ENCODE data around the gene NPRL2. TPM values are rescaled to one million over a fixed set of nuclear protein-coding genes. Genes with fewer than 3 reads are reported as not detected.

Gene NPRL2
- total RNA-seq (2022; extraction: Qiagen RNA extraction; ENCODE audit: low read depth): 9.3 to 14.5 TPM (median 13.8 TPM) in 5 replicates

DNA sequence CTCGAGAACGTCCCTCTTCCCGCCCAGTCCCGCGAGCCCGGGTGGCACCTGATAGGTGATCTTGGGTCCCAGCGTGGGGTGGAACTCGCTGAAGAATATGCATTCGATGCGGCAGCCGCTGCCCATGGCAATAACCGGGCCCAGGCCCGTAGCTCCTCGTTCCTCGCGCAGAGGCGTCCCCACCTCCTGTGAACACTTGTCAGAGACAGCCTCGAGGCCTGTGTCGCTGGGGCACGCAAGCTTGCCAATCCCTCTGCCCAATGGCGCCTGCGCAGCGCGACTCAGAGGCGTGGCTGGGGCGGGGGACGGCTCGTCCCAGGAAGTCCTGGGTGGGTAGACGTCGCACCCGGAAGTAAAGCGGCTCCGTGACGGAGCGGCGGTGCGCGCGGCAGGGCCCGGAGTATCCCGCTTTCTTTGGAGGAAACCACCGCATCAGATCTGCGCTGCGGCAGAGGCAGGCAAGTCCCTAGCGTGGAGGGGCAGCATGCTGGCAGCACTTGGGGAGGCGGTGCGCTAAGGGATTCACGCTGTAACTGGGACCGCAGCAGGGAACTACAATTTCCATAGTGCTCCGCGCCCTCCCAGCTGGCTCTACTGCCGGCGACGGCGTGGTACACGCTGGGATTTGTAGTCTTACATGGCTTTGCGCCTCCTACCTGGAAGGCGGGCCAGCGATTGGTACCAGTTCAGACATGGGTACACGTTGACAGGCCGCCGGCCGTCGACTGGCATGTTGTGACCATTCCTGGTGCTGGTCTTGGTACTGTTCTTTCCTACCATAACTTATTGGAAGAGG is at the start of gene NPRL2, which contains the start of gene CYB561D2:
NPRL2 (minus strand) TSS at position 249 of the 796 bp plus-strand sequence; CDS start at position 126, 123 bp downstream.
CYB561D2 (plus strand) TSS at position 336 of the 796 bp plus-strand sequence. CDS start 572 bp downstream, outside the sequence.

DNA sequence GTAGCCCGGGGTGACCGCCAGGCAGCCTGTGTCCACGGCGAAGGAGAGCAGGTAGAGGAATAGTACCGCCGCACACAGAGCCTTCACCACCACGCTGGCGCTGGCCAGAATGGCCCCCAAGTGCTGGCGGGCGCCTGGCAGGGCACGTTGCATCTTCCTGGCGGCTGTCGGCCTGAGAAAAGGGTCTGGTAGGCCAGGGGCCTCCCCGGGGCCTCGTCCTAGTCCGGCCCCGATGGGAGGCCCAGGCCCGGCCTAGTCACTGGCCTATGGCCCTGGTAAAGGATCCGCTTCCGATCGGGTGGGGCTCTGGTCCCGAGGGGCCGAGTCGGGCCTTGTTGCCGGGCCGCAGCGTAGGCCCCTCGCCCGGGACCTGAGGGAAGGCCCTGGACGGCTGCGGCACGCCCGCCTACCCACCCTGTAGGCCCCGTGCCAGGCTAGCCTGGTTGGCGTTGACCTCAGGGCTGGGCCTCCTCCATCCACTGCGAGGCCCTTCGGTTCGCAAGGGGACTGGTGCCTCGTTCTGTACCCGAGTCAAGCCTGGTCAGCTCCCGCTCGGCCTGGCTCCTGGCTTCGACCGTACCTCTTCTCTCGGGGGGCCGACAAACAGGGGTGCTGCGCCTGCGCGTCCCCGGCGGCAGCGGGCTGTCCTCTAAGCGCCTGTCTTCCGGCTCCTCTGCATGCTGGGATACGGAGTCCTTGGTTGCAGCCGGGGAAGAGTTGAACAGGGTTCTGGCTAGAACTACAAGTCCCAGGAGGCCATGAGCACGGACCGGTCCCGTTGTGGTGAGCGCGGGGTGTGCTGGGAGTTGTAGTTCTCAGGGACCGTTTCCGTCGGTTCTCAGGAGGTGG is 8.6 kb upstream of the NPRL2 start, which contains the start of gene TMEM115:
TMEM115 (minus strand) TSS at position 611 of the 849 bp plus-strand sequence; CDS start at position 153, 458 bp downstream.

DNA sequence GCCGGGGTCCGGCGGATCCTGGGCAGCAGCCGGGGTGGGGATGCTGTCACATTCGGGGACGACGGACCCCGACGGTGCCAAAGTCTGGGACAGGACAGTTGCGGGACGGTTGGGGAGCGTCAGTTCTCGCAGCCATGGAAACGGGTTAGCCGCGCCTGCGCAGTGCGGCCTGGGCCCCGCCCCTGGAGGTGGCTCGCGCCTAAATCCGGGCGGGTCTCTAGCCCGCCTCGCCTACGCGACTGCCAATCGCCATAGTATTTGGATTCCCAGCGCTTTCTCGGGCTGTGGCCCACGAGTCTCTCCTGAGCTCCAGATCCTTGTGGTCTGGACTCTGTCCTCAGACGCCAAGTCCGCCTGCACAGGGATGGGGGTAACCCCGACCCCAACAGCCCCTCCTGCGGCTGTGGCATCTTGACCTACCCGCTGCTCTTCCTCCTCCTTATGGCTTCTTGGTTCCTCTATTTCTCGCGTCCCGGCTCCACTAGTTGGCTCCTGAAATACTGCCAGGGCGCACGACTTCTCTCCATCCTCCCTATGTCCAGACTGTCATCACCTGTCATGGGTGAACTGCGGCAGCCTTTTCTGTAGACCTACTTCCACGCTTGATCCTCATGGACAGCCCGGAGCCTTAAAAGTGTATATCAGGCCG is 4.9 kb downstream of the NPRL2 start, which contains the start of gene ZMYND10:
ZMYND10 (minus strand) TSS at position 147 of the 649 bp plus-strand sequence. CDS start 153 bp downstream, outside the sequence.

DNA sequence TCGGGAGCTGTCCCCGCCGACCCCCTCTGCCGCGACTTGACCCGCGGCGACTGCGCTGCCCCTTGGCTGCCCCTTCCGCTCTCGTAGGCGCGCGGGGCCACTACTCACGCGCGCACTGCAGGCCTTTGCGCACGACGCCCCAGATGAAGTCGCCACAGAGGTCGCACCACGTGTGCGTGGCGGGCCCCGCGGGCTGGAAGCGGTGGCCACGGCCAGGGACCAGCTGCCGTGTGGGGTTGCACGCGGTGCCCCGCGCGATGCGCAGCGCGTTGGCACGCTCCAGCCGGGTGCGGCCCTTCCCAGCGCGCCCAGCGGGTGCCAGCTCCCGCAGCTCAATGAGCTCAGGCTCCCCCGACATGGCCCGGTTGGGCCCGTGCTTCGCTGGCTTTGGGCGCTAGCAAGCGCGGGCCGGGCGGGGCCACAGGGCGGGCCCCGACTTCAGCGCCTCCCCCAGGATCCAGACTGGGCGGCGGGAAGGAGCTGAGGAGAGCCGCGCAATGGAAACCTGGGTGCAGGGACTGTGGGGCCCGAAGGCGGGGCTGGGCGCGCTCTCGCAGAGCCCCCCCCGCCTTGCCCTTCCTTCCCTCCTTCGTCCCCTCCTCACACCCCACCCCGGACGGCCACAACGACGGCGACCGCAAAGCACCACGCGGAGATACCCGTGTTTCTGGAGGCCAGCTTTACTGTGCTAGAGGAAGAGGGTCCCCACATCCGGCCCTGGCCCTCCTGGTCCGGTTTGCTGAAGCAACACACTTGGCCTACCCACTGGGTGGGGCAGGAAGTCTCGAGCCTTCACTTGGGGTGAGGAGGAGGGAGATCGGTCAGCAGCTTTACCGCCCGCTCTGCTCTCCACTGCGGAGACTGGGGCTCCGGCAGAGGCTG is 9.9 kb downstream of the NPRL2 start, which contains the start of gene RASSF1:
RASSF1 (minus strand) TSS at position 389 of the 882 bp plus-strand sequence; CDS start at position 358, 31 bp downstream.

GRCh38 chr3:50327943-50328691 is 22.5 kb downstream of the NPRL2 start, which contains the start of gene TUSC2:
TSS of gene TUSC2 (minus strand) at chr3:50328223. CDS start at chr3:50328099, 124 bp downstream.

GRCh38 chr3:50322386-50323091 is 28.0 kb downstream of the NPRL2 start, which contains the start of gene HYAL2:
TSS of gene HYAL2 (minus strand) at chr3:50322745. CDS start at chr3:50320489, 2,256 bp downstream.

DNA sequence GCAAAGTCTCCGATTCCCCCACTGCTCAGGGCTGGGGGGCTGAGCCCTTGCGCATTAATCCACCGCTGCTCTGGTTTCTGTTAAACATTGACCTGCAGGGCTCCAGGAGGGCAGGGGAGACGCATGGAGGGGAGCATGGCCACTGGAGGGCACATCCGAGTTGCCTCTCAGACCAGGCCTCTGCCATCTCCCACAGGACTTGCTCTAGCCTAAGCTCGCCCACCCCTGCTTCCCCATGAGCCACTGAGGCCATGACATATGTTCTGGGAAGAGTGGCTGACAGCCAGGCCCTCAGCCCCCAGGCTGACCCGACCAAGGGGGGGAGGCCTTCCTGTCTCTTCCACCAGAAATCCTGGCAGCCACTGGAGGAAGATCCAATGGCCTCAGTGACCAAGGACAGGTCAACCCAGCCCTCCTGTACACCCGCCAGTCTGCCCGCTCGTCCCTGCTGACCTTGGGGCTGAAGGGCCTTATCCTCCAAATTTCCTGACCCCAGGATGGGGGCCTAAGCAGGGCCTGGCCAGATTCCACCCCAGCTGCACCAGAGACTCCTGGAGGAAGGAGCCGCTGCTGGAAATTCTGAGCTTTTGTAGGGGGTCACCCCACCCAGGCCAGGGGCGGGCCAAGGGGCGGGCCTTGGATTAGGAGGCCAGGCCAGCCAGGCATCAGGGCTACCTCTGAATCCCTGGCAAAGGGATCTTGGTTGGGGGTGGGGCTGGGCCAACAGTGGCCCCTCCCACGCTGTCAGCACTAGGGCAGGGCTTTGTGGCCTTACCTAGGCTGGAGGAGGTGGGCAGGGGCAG is 47.4 kb downstream of the NPRL2 start, which contains the start of gene HYAL1:
HYAL1 (minus strand) TSS at position 562 of the 803 bp plus-strand sequence. CDS start 618 bp downstream, outside the sequence.

DNA sequence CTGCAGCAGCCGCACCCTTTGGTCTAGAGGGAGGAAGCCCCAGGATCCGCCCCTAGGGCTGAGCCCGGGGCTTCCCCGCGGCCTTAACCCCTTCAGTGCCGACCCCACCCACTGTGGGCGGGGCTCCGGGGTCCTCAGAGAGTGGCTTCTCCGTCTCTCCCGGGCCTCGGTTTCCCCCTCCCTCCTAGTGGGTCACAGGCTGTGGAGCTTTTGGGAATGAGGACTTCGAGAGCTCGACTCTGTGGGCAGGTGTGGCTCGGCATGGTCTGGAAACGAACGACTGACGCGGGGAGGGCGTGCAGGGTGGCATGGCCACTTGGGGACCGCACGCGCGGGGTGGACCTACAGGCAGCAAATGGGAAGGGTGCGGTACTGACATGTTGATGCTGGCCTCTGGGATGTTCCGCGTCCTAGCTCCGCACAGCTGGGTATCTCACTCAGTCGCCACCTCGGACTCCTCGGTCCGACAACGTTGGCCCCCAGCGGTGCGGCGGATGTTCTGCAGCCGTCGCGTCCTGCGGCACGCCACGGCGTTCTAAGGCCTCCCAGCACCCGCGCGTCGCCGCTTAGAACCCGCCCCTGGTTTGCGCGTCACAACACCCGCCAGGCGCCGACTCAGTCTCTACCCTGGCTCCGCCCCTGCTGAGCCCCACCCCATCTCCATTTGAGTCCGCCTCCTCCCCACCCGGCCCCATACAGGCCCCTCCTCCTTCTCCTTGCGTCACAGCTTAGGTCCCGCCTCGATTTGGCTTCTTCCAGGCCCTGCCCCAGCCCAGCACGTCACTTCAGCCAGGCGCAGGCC is 51.5 kb downstream of the NPRL2 start, which contains the start of the genes HYAL3 and NAA80:
HYAL3 (minus strand) TSS at position 570 of the 802 bp plus-strand sequence. CDS start 3,803 bp downstream, outside the sequence.
NAA80 (minus strand) TSS at position 570 of the 802 bp plus-strand sequence. CDS start 1,942 bp downstream, outside the sequence.

Other genes starting within 250 kb of the NPRL2 start
- gene SEMA3F, start 195.5 kb downstream of the NPRL2 start, total RNA-seq (2022; extraction: Qiagen RNA extraction; ENCODE audit: low read depth): 8.6 to 16.4 TPM (median 14.0 TPM) in 5 replicates
- 0.07 TPM in 1 of 5 replicates, not detected in the others for gene GNAT1, start 159.2 kb downstream of the NPRL2 start, total RNA-seq (2022; extraction: Qiagen RNA extraction; ENCODE audit: low read depth)
- 0.20 TPM in 1 of 5 replicates, not detected in the others for gene SLC38A3, start 145.5 kb downstream of the NPRL2 start, total RNA-seq (2022; extraction: Qiagen RNA extraction; ENCODE audit: low read depth)
- 33.0 to 49.5 TPM (median 48.7 TPM) in 5 replicates for gene GNAI2, start 114.6 kb downstream of the NPRL2 start, total RNA-seq (2022; extraction: Qiagen RNA extraction; ENCODE audit: low read depth)
- gene SEMA3B, start 81.6 kb downstream of the NPRL2 start, total RNA-seq (2022; extraction: Qiagen RNA extraction; ENCODE audit: low read depth): 4.7 to 9.6 TPM (median 7.3 TPM) in 5 replicates
- 0.14 TPM in 1 of 5 replicates, not detected in the others for gene LSMEM2, start 71.7 kb downstream of the NPRL2 start, total RNA-seq (2022; extraction: Qiagen RNA extraction; ENCODE audit: low read depth)
- 53.1 to 98.4 TPM (median 95.9 TPM) in 5 replicates for gene IFRD2, start 58.3 kb downstream of the NPRL2 start, total RNA-seq (2022; extraction: Qiagen RNA extraction; ENCODE audit: low read depth)
- 5.7 to 11.3 TPM (median 8.8 TPM) in 5 replicates for gene HYAL3, start 51.4 kb downstream of the NPRL2 start, total RNA-seq (2022; extraction: Qiagen RNA extraction; ENCODE audit: low read depth)
- 4.6 to 8.6 TPM (median 6.1 TPM) in 5 replicates for gene NAA80, start 51.4 kb downstream of the NPRL2 start, total RNA-seq (2022; extraction: Qiagen RNA extraction; ENCODE audit: low read depth)
- 0.24 to 0.80 TPM (median 0.46 TPM) in 5 replicates for gene HYAL1, start 47.2 kb downstream of the NPRL2 start, total RNA-seq (2022; extraction: Qiagen RNA extraction; ENCODE audit: low read depth)
- 14.7 to 31.6 TPM (median 29.4 TPM) in 5 replicates for gene HYAL2, start 28.0 kb downstream of the NPRL2 start, total RNA-seq (2022; extraction: Qiagen RNA extraction; ENCODE audit: low read depth)
- gene TUSC2, start 22.6 kb downstream of the NPRL2 start, total RNA-seq (2022; extraction: Qiagen RNA extraction; ENCODE audit: low read depth): 21.2 to 43.0 TPM (median 36.2 TPM) in 5 replicates
- gene RASSF1, start 9.9 kb downstream of the NPRL2 start, total RNA-seq (2022; extraction: Qiagen RNA extraction; ENCODE audit: low read depth): 13.9 to 20.7 TPM (median 18.4 TPM) in 5 replicates
- 0.89 to 2.2 TPM (median 1.5 TPM) in 5 replicates for gene ZMYND10, start 5.0 kb downstream of the NPRL2 start, total RNA-seq (2022; extraction: Qiagen RNA extraction; ENCODE audit: low read depth)
- gene CYB561D2, start 87 bp upstream of the NPRL2 start, total RNA-seq (2022; extraction: Qiagen RNA extraction; ENCODE audit: low read depth): 11.9 to 22.1 TPM (median 18.8 TPM) in 5 replicates
- 27.9 to 52.4 TPM (median 47.5 TPM) in 5 replicates for gene TMEM115, start 8.7 kb upstream of the NPRL2 start, total RNA-seq (2022; extraction: Qiagen RNA extraction; ENCODE audit: low read depth)
- 0.15 to 0.69 TPM (median 0.66 TPM) in 5 replicates for gene CACNA2D2, start 152.9 kb upstream of the NPRL2 start, total RNA-seq (2022; extraction: Qiagen RNA extraction; ENCODE audit: low read depth)
- gene C3orf18, start 217.0 kb upstream of the NPRL2 start, total RNA-seq (2022; extraction: Qiagen RNA extraction; ENCODE audit: low read depth): 2.2 to 3.7 TPM (median 2.7 TPM) in 5 replicates
- 4.7 to 7.2 TPM (median 6.6 TPM) in 5 replicates for gene HEMK1, start 218.7 kb upstream of the NPRL2 start, total RNA-seq (2022; extraction: Qiagen RNA extraction; ENCODE audit: low read depth)